ENCODE measurements around the gene POLRMT. TPM values are rescaled to one million over a fixed set of nuclear protein-coding genes. Genes with fewer than 3 reads are reported as not detected.
A peak's percentile ranks its signal among the peaks of the same experiment; 100 is the strongest.

Gene POLRMT
- total and polyA plus RNA-seq, 11 donors: 32.0 to 78.0 (median 41.5) TPM

DNA sequence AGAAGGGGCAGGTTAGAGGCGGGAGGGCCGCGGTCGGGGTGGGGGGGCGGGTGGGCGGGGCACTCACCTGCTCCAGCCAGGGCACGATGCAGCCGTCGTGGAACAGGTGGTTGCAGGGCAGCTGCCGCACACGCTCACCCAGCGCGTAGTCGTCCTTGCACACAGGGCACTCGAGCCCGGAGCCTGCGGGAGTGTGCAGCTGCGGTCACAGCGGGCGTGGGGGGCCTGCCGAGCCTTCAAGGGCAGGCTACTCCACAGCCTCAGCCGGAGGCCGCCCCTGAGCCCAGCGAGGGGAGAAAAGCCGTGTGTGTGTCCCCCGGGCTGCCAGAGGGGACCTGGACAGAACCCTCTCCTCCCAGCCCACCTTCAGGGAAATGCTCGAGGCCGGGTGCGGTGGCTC is 15.0 kb upstream of the POLRMT start:
- H3K4me3 ChIP-seq: no peak overlapping the region
- no peaks in the 10 kb centered on the region for H3K4me1 ChIP-seq
- H3K27ac ChIP-seq: no peak overlapping the region
- intact Hi-C loops (cut with DNase I): no loop called here
- DNase-seq (no peak), ATAC-seq (no peak)
- H3K27me3 ChIP-seq: no peaks in the 10 kb centered on the region
- WGBS, 4 donors: 91 to 93% (median 91%) methylated on average over 22 to 29 of the region's 29 CpGs
- peaks cover 2 to 83% (median 58%) of the 10 kb centered on the region in 9 donors for H3K36me3 ChIP-seq
- TF ChIP-seq, protein P1, sequence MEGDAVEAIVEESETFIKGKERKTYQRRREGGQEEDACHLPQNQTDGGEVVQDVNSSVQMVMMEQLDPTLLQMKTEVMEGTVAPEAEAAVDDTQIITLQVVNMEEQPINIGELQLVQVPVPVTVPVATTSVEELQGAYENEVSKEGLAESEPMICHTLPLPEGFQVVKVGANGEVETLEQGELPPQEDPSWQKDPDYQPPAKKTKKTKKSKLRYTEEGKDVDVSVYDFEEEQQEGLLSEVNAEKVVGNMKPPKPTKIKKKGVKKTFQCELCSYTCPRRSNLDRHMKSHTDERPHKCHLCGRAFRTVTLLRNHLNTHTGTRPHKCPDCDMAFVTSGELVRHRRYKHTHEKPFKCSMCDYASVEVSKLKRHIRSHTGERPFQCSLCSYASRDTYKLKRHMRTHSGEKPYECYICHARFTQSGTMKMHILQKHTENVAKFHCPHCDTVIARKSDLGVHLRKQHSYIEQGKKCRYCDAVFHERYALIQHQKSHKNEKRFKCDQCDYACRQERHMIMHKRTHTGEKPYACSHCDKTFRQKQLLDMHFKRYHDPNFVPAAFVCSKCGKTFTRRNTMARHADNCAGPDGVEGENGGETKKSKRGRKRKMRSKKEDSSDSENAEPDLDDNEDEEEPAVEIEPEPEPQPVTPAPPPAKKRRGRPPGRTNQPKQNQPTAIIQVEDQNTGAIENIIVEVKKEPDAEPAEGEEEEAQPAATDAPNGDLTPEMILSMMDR (IDR thresholded peaks at IDR 0.05): no peak
- no peak for TF ChIP-seq POLR2A (IDR thresholded peaks at IDR 0.05)
- H3K9me3 ChIP-seq: no peaks in the 10 kb centered on the region

DNA sequence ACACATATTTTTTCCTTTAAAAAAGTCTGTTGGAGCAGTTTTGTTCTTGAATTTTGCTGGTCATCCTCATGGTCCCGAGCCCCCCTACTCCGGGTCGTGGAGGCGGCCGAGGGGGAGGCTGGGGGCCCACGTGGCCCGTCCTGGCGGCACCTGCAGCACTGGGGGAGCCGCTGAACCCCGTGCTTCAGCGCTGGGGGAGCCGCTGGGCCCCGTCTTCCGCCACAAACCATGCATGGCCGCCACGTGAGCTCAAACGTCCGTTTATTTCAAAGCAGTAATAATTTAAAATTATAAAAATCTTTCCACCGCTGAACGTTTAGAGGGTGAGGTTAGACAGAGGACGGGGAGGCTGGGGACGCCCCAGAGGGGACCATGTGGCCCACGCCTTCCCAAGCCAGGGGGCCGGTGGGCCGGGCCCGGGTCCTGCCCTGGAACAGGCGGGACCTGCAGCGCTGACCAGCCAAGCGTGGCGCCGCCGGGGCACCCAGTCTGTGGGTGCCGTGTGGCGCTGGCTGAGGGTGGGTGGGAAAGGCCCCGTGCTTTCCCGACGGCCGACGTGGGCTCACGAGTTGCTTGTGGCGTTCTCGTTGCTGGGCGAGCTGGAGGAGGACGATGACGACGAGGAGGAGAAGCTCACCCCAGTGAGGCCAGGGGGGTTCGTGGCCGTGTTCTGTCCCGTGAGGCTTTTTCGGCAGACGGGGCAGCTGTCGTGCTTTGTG is 14.4 kb upstream of the POLRMT start:
- WGBS, 4 donors: 92 to 94% (median 93%) methylated on average over 52 of the region's 52 CpGs
- no peaks in the 10 kb centered on the region for H3K4me1 ChIP-seq
- H3K9me3 ChIP-seq: no peaks in the 10 kb centered on the region
- no peak overlapping the region for H3K4me3 ChIP-seq
- intact Hi-C loops (cut with DNase I): no loop called here
- no peak for ATAC-seq
- no peak overlapping the region for H3K27ac ChIP-seq
- no peaks in the 10 kb centered on the region for H3K27me3 ChIP-seq
- DNase-seq: peak in 2 of 5 donors; percentile 22 to 50
- H3K36me3 ChIP-seq: peaks cover 0 to 77% (median 58%) of the 10 kb centered on the region in 9 donors
- TF ChIP-seq POLR2A (IDR thresholded peaks at IDR 0.05): no peak
- TF ChIP-seq, protein P1 (IDR thresholded peaks at IDR 0.05): no peak

DNA sequence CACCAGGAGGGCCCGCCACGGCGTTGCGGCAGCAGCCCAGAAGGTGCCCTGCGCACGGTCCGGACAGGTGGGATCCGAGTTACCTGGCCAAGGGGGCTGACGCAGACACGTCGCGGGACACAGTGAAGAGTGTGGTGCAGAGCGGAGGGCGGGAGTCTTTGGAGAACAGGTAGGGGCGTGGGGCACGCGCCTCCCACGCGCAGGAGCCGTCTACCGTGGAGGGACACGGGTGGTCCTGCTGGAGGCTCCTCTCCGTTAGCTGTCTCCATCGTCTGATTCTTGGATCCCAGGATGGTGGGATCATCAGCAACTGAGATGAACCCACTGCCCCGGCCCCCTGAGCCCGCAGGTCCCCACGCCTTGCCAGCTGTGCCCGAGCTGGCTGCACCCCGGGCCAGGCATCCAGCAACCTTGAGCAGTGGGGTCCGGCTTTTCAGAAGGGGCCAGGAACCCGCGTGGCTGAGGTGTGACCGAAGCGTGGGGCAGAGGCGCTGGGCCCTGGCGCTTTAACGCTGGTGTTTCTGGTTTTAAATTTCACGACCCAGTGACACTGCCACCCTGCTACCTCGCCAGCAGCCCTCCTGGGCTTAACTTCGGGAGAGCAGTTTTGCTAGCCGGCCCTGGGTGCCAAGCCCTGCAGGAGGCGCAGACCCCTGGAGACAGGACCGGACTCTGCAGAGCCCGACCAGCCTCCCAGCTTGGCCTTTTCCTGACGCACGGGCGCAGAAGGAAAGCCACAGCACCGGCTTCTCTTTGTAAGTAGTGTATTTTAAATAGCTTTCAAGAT is 13.6 kb upstream of the POLRMT start:
- intact Hi-C loops (cut with DNase I): no loop called here
- DNase-seq (no peak), ATAC-seq (no peak)
- Histone ChIP-seq H3K36me3 (peaks cover 0 to 70% (median 52%) of the 10 kb centered on the region in 9 donors), H3K4me1 (no peaks in the 10 kb centered on the region), H3K27ac (no peak overlapping the region), H3K27me3 (no peaks in the 10 kb centered on the region), H3K9me3 (no peaks in the 10 kb centered on the region), H3K4me3 (no peak overlapping the region)
- TF ChIP-seq, protein P1 (IDR thresholded peaks at IDR 0.05): no peak
- TF ChIP-seq POLR2A (IDR thresholded peaks at IDR 0.05): no peak
- WGBS, 4 donors: 93 to 95% (median 94%) methylated on average over 39 to 48 of the region's 48 CpGs

Measured in heart left ventricle (tissue), 16 donors.